Measurements from ENCODE around the gene ALKAL2.

DNA sequence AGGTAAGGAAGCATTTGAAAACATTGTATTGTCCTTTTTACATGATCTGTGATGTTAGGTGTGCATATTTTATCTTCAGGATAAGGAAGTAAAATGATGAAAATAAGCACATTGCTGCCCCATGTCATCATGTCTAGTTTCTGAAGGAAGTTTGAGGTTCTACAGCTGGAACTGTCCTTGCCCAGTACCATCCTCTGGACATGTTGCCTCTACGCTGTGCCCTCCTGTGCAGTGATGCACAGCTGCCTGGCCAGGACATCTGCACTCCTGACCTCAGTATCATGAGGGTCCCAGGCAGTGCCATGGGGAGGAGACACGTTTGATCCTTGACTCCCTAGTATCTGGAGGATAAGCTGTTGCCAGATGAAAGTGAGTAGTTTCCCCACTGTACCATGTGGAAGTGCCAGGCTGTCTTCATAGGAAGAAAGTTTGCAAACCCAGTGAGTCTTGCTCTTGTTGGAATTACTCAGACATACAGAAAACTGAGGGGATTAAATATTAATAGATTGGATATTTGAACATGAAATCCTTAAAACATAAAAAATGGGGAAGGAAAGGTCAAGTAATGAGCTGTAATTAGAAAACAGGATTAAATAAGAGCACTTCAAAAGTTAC is 9.5 kb downstream of the ALKAL2 start:
- no peak for TF ChIP-seq EZH2 (IDR thresholded peaks at IDR 0.05; ENCODE audit: insufficient read depth, low read length)
- TF ChIP-seq, protein P1, sequence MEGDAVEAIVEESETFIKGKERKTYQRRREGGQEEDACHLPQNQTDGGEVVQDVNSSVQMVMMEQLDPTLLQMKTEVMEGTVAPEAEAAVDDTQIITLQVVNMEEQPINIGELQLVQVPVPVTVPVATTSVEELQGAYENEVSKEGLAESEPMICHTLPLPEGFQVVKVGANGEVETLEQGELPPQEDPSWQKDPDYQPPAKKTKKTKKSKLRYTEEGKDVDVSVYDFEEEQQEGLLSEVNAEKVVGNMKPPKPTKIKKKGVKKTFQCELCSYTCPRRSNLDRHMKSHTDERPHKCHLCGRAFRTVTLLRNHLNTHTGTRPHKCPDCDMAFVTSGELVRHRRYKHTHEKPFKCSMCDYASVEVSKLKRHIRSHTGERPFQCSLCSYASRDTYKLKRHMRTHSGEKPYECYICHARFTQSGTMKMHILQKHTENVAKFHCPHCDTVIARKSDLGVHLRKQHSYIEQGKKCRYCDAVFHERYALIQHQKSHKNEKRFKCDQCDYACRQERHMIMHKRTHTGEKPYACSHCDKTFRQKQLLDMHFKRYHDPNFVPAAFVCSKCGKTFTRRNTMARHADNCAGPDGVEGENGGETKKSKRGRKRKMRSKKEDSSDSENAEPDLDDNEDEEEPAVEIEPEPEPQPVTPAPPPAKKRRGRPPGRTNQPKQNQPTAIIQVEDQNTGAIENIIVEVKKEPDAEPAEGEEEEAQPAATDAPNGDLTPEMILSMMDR (IDR thresholded peaks at IDR 0.05; ENCODE audit: insufficient read depth, low read depth, low read length): no peak

All from astrocyte (in vitro differentiated cells and primary cell).